GM21717 (cell line): Measurements from ENCODE around the gene RAPGEF1.

Experiments used
- ATAC-seq: cut with Tn5 transposase; IDR thresholded peaks from one replicate; pipeline ENCODE4 v1.9.1; 2021; ENCODE audit warnings: mild to moderate bottlenecking, moderate library complexity; ENCODE audit not compliant: unreplicated experiment

The RAPGEF1 gene

GRCh38 chr9:131748411-131748955 lies 8.6 kb upstream of the RAPGEF1 start:
- ATAC-seq = no peak

- no peak for ATAC-seq
These were observed 7.5 kb upstream of the RAPGEF1 start for GRCh38 chr9:131747352-131747751.

- ATAC-seq = no peak
These were observed 5.7 kb upstream of the RAPGEF1 start for GRCh38 chr9:131745610-131746009.

GRCh38 chr9:131744720-131745201 lies 4.9 kb upstream of the RAPGEF1 start:
- ATAC-seq = no peak

GRCh38 chr9:131744171-131744719 lies 4.4 kb upstream of the RAPGEF1 start:
- ATAC-seq = no peak

GRCh38 chr9:131743501-131743900 lies 3.6 kb upstream of the RAPGEF1 start:
- ATAC-seq = no peak

- no peak for ATAC-seq
These were observed 3.2 kb upstream of the RAPGEF1 start for GRCh38 chr9:131743096-131743495.

- no peak for ATAC-seq
These were observed 1.0 kb upstream of the RAPGEF1 start for GRCh38 chr9:131740898-131741297.

GRCh38 chr9:131739133-131739958 lies 530 bp downstream of the RAPGEF1 start:
- ATAC-seq = peak; percentile 25

GRCh38 chr9:131738293-131739132 lies 1.4 kb downstream of the RAPGEF1 start:
- ATAC-seq = no peak

GRCh38 chr9:131737426-131737825 lies 2.5 kb downstream of the RAPGEF1 start:
- ATAC-seq = no peak

GRCh38 chr9:131736431-131736830 lies 3.4 kb downstream of the RAPGEF1 start:
- ATAC-seq = no peak

GRCh38 chr9:131735238-131736128 lies 4.4 kb downstream of the RAPGEF1 start:
- no peak for ATAC-seq

GRCh38 chr9:131734781-131735180 lies 5.1 kb downstream of the RAPGEF1 start:
- no peak for ATAC-seq

GRCh38 chr9:131734165-131734610 lies 5.7 kb downstream of the RAPGEF1 start:
- ATAC-seq = no peak

- no peak for ATAC-seq
These were observed 6.3 kb downstream of the RAPGEF1 start for GRCh38 chr9:131733541-131734061.

- no peak for ATAC-seq
These were observed 7.1 kb downstream of the RAPGEF1 start for GRCh38 chr9:131732636-131733289.

GRCh38 chr9:131732061-131732526 lies 7.8 kb downstream of the RAPGEF1 start:
- no peak for ATAC-seq

- no peak for ATAC-seq
These were observed 8.2 kb downstream of the RAPGEF1 start for GRCh38 chr9:131731644-131732043.
